ENCODE results near the gene CREG2.

CREG2 gene

GRCh38 chr2:101305492-101306078 lies 81.7 kb downstream of the CREG2 start:
- H3K9ac ChIP-seq (ENCODE audit: low read length in 5 of 5) = peak overlapping the region; percentile 2 to 61 (median 21)
- no peaks in the 10 kb centered on the region for H3K27me3 ChIP-seq (ENCODE audit: control insufficient read depth in 5 of 5, insufficient read depth in 4 of 5, low read length in 5 of 5)
- peak overlapping the region; percentile 91 for H3K27ac ChIP-seq (ENCODE audit: low read depth, low read length)
- peak overlapping the region; percentile 76 to 94 (median 89) for H3K4me3 ChIP-seq (ENCODE audit: low read depth in 1 of 5, low read length in 5 of 5)
- H3K4me1 ChIP-seq (ENCODE audit: control insufficient read depth in 5 of 5, insufficient read depth in 5 of 5, low read length in 5 of 5) = peaks cover 5 to 74% (median 59%) of the 10 kb centered on the region in 5 donors
- no peaks in the 10 kb centered on the region for H3K9me3 ChIP-seq (ENCODE audit: control insufficient read depth in 5 of 5, low read length in 5 of 5)
- peaks cover 0 to 2% (median 0%) of the 10 kb centered on the region in 5 donors for H3K36me3 ChIP-seq (ENCODE audit: control insufficient read depth in 5 of 5, insufficient read depth in 5 of 5, low read length in 5 of 5)

- H3K36me3 ChIP-seq (ENCODE audit: control insufficient read depth in 5 of 5, insufficient read depth in 5 of 5, low read length in 5 of 5) = peaks cover 0 to 2% (median 0%) of the 10 kb centered on the region in 5 donors
- H3K27me3 ChIP-seq (ENCODE audit: control insufficient read depth in 5 of 5, insufficient read depth in 4 of 5, low read length in 5 of 5) = no peaks in the 10 kb centered on the region
- H3K9me3 ChIP-seq (ENCODE audit: control insufficient read depth in 5 of 5, low read length in 5 of 5) = no peaks in the 10 kb centered on the region
- peaks cover 5 to 74% (median 60%) of the 10 kb centered on the region in 5 donors for H3K4me1 ChIP-seq (ENCODE audit: control insufficient read depth in 5 of 5, insufficient read depth in 5 of 5, low read length in 5 of 5)
- H3K4me3 ChIP-seq (ENCODE audit: low read depth in 1 of 5, low read length in 5 of 5) = peak overlapping the region in 2 of 5 donors; percentile 86 to 94
- peak overlapping the region; percentile 91 for H3K27ac ChIP-seq (ENCODE audit: low read depth, low read length)
- peak overlapping the region in 4 of 5 donors; percentile 2 to 38 (median 16) for H3K9ac ChIP-seq (ENCODE audit: low read length in 5 of 5)
Measured at GRCh38 chr2:101305035-101305434, 82.3 kb downstream of the CREG2 start.

GRCh38 chr2:101303688-101304087 lies 83.6 kb downstream of the CREG2 start:
- H3K27me3 ChIP-seq (ENCODE audit: control insufficient read depth in 5 of 5, insufficient read depth in 4 of 5, low read length in 5 of 5) = no peaks in the 10 kb centered on the region
- peaks cover 5 to 75% (median 53%) of the 10 kb centered on the region in 5 donors for H3K4me1 ChIP-seq (ENCODE audit: control insufficient read depth in 5 of 5, insufficient read depth in 5 of 5, low read length in 5 of 5)
- H3K9ac ChIP-seq (ENCODE audit: low read length in 5 of 5) = no peak overlapping the region
- H3K4me3 ChIP-seq (ENCODE audit: low read depth in 1 of 5, low read length in 5 of 5) = no peak overlapping the region
- peaks cover 0 to 3% (median 0%) of the 10 kb centered on the region in 5 donors for H3K36me3 ChIP-seq (ENCODE audit: control insufficient read depth in 5 of 5, insufficient read depth in 5 of 5, low read length in 5 of 5)
- H3K9me3 ChIP-seq (ENCODE audit: control insufficient read depth in 5 of 5, low read length in 5 of 5) = no peaks in the 10 kb centered on the region
- H3K27ac ChIP-seq (ENCODE audit: low read depth, low read length) = no peak overlapping the region

GRCh38 chr2:101302016-101302415 lies 85.3 kb downstream of the CREG2 start:
- Histone ChIP-seq H3K36me3 (ENCODE audit: control insufficient read depth in 5 of 5, insufficient read depth in 5 of 5, low read length in 5 of 5) (peaks cover 0 to 3% (median 0%) of the 10 kb centered on the region in 5 donors), H3K27me3 (ENCODE audit: control insufficient read depth in 5 of 5, insufficient read depth in 4 of 5, low read length in 5 of 5) (no peaks in the 10 kb centered on the region), H3K27ac (ENCODE audit: low read depth, low read length) (no peak overlapping the region), H3K9me3 (ENCODE audit: control insufficient read depth in 5 of 5, low read length in 5 of 5) (no peaks in the 10 kb centered on the region), H3K9ac (ENCODE audit: low read length in 5 of 5) (peak overlapping the region in 1 of 5 donors; percentile 32), H3K4me1 (ENCODE audit: control insufficient read depth in 5 of 5, insufficient read depth in 5 of 5, low read length in 5 of 5) (peaks cover 5 to 63% (median 50%) of the 10 kb centered on the region in 5 donors), H3K4me3 (ENCODE audit: low read depth in 1 of 5, low read length in 5 of 5) (no peak overlapping the region)

GRCh38 chr2:101300836-101301235 lies 86.5 kb downstream of the CREG2 start:
- Histone ChIP-seq H3K9ac (ENCODE audit: low read length in 5 of 5) (peak overlapping the region in 1 of 5 donors; percentile 56), H3K4me3 (ENCODE audit: low read depth in 1 of 5, low read length in 5 of 5) (no peak overlapping the region), H3K36me3 (ENCODE audit: control insufficient read depth in 5 of 5, insufficient read depth in 5 of 5, low read length in 5 of 5) (peaks cover 0 to 3% (median 0%) of the 10 kb centered on the region in 5 donors), H3K27me3 (ENCODE audit: control insufficient read depth in 5 of 5, insufficient read depth in 4 of 5, low read length in 5 of 5) (no peaks in the 10 kb centered on the region), H3K4me1 (ENCODE audit: control insufficient read depth in 5 of 5, insufficient read depth in 5 of 5, low read length in 5 of 5) (peaks cover 2 to 57% (median 43%) of the 10 kb centered on the region in 5 donors), H3K9me3 (ENCODE audit: control insufficient read depth in 5 of 5, low read length in 5 of 5) (no peaks in the 10 kb centered on the region), H3K27ac (ENCODE audit: low read depth, low read length) (no peak overlapping the region)

GRCh38 chr2:101300164-101300563 lies 87.1 kb downstream of the CREG2 start:
- H3K9ac ChIP-seq (ENCODE audit: low read length in 5 of 5) = no peak overlapping the region
- H3K36me3 ChIP-seq (ENCODE audit: control insufficient read depth in 5 of 5, insufficient read depth in 5 of 5, low read length in 5 of 5) = peaks cover 0 to 3% (median 0%) of the 10 kb centered on the region in 5 donors
- no peaks in the 10 kb centered on the region for H3K9me3 ChIP-seq (ENCODE audit: control insufficient read depth in 5 of 5, low read length in 5 of 5)
- H3K4me3 ChIP-seq (ENCODE audit: low read depth in 1 of 5, low read length in 5 of 5) = no peak overlapping the region
- H3K27ac ChIP-seq (ENCODE audit: low read depth, low read length) = no peak overlapping the region
- no peaks in the 10 kb centered on the region for H3K27me3 ChIP-seq (ENCODE audit: control insufficient read depth in 5 of 5, insufficient read depth in 4 of 5, low read length in 5 of 5)
- peaks cover 2 to 50% (median 36%) of the 10 kb centered on the region in 5 donors for H3K4me1 ChIP-seq (ENCODE audit: control insufficient read depth in 5 of 5, insufficient read depth in 5 of 5, low read length in 5 of 5)

DNA sequence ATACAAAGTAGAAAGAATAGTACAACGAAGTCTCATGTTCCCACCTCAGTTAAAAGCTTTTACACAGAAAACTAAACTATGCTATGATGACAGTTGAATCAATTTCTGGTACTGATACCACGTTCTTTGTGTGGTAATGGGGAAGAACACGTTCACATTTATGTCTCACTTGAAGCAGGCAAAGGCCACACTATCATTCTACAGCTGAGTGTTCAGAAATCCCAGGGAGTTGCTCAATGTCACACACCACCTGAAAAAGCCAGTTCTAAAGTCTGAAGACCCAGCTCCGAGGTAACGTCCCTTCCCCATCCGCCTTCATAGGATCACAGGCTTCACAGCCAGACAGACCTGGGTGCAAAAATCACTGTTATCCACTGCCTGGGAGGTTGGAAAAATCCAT lies 87.7 kb downstream of the CREG2 start:
- no peak overlapping the region for H3K4me3 ChIP-seq (ENCODE audit: low read depth in 1 of 5, low read length in 5 of 5)
- no peaks in the 10 kb centered on the region for H3K9me3 ChIP-seq (ENCODE audit: control insufficient read depth in 5 of 5, low read length in 5 of 5)
- H3K27me3 ChIP-seq (ENCODE audit: control insufficient read depth in 5 of 5, insufficient read depth in 4 of 5, low read length in 5 of 5) = no peaks in the 10 kb centered on the region
- H3K36me3 ChIP-seq (ENCODE audit: control insufficient read depth in 5 of 5, insufficient read depth in 5 of 5, low read length in 5 of 5) = peaks cover 0 to 6% (median 3%) of the 10 kb centered on the region in 5 donors
- peaks cover 0 to 46% (median 31%) of the 10 kb centered on the region in 5 donors for H3K4me1 ChIP-seq (ENCODE audit: control insufficient read depth in 5 of 5, insufficient read depth in 5 of 5, low read length in 5 of 5)
- no peak overlapping the region for H3K9ac ChIP-seq (ENCODE audit: low read length in 5 of 5)
- no peak overlapping the region for H3K27ac ChIP-seq (ENCODE audit: low read depth, low read length)

DNA sequence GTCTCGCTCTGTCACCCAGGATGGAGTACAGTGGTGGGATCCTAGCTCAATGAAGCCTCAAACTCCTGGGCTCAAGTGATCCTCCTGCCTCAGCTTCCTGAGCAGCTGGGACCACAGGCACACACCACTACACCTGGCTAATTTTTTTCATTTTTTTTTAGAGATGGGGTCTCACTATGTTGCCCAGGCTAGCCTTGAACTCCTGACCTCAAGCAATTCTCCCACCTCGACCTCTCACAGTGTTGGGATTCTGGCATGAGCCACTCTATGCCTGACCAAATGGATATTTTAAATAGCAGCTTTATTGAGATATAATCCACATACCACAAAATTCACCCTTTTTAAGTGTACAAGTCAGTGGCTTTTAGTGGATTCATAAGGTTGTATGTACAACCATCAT lies 89.9 kb downstream of the CREG2 start:
- H3K36me3 ChIP-seq (ENCODE audit: control insufficient read depth in 5 of 5, insufficient read depth in 5 of 5, low read length in 5 of 5) = peaks cover 9 to 16% (median 10%) of the 10 kb centered on the region in 5 donors
- no peak overlapping the region for H3K9ac ChIP-seq (ENCODE audit: low read length in 5 of 5)
- H3K4me3 ChIP-seq (ENCODE audit: low read depth in 1 of 5, low read length in 5 of 5) = no peak overlapping the region
- no peak overlapping the region for H3K27ac ChIP-seq (ENCODE audit: low read depth, low read length)
- H3K27me3 ChIP-seq (ENCODE audit: control insufficient read depth in 5 of 5, insufficient read depth in 4 of 5, low read length in 5 of 5) = no peaks in the 10 kb centered on the region
- H3K4me1 ChIP-seq (ENCODE audit: control insufficient read depth in 5 of 5, insufficient read depth in 5 of 5, low read length in 5 of 5) = peaks cover 0 to 37% (median 21%) of the 10 kb centered on the region in 5 donors
- no peaks in the 10 kb centered on the region for H3K9me3 ChIP-seq (ENCODE audit: control insufficient read depth in 5 of 5, low read length in 5 of 5)

- no peak overlapping the region for H3K9ac ChIP-seq (ENCODE audit: low read length in 5 of 5)
- H3K4me3 ChIP-seq (ENCODE audit: low read depth in 1 of 5, low read length in 5 of 5) = no peak overlapping the region
- H3K27ac ChIP-seq (ENCODE audit: low read depth, low read length) = no peak overlapping the region
- H3K4me1 ChIP-seq (ENCODE audit: control insufficient read depth in 5 of 5, insufficient read depth in 5 of 5, low read length in 5 of 5) = peaks cover 0 to 33% (median 18%) of the 10 kb centered on the region in 5 donors
- H3K9me3 ChIP-seq (ENCODE audit: control insufficient read depth in 5 of 5, low read length in 5 of 5) = no peaks in the 10 kb centered on the region
- peaks cover 10 to 23% (median 13%) of the 10 kb centered on the region in 5 donors for H3K36me3 ChIP-seq (ENCODE audit: control insufficient read depth in 5 of 5, insufficient read depth in 5 of 5, low read length in 5 of 5)
- H3K27me3 ChIP-seq (ENCODE audit: control insufficient read depth in 5 of 5, insufficient read depth in 4 of 5, low read length in 5 of 5) = no peaks in the 10 kb centered on the region
Measured at GRCh38 chr2:101296371-101296770, 90.9 kb downstream of the CREG2 start.

DNA sequence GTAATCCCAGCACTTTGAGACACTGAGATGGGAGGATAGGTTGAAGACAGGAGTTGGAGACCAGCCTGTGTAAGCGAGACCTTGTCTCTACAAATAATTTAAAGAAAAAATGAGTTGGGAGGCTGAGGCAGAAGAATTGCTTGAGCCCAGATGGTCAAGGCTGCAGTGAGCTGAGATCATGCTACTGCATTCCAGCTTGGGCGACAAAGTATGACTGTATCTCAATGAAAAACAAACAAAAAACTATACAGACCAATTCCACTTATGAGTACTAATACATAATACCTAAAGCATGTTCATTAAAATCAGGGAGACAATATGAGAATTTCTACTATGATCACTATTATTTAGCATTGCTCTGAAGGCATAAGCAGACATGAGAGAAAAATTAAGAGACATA lies 91.4 kb downstream of the CREG2 start:
- peaks cover 10 to 23% (median 13%) of the 10 kb centered on the region in 5 donors for H3K36me3 ChIP-seq (ENCODE audit: control insufficient read depth in 5 of 5, insufficient read depth in 5 of 5, low read length in 5 of 5)
- H3K9ac ChIP-seq (ENCODE audit: low read length in 5 of 5) = no peak overlapping the region
- no peak overlapping the region for H3K27ac ChIP-seq (ENCODE audit: low read depth, low read length)
- no peak overlapping the region for H3K4me3 ChIP-seq (ENCODE audit: low read depth in 1 of 5, low read length in 5 of 5)
- H3K4me1 ChIP-seq (ENCODE audit: control insufficient read depth in 5 of 5, insufficient read depth in 5 of 5, low read length in 5 of 5) = peaks cover 0 to 28% (median 13%) of the 10 kb centered on the region in 5 donors
- no peaks in the 10 kb centered on the region for H3K27me3 ChIP-seq (ENCODE audit: control insufficient read depth in 5 of 5, insufficient read depth in 4 of 5, low read length in 5 of 5)
- no peaks in the 10 kb centered on the region for H3K9me3 ChIP-seq (ENCODE audit: control insufficient read depth in 5 of 5, low read length in 5 of 5)

All from subcutaneous abdominal adipose tissue (tissue), 5 donors.